GM23338 (cell line): Measurements from ENCODE around the gene NDUFB8. TPM values are rescaled to one million over a fixed set of nuclear protein-coding genes. Genes with fewer than 3 reads are reported as not detected.

Source experiments
- ATAC-seq: fragments of 200-7000 bp; cut with Tn5 transposase; 3 replicates; pipeline ENCODE4 v1.9.1; 2020
- DNase-seq: peaks from one replicate; pipeline ENCODE4 v3.0.0-alpha.2; 2015; ENCODE audit warnings: low spot score
- H2AFZ ChIP-seq: fragments of 200-600 bp; sonication (generic); 2 replicates; pipeline ENCODE4 v1.8.0; 2016; ENCODE audit warnings: antibody characterized with exemption, mild to moderate bottlenecking, moderate library complexity
- H3F3A ChIP-seq: fragments of 200-600 bp; sonication (generic); replicated peaks from 2 replicates; pipeline ENCODE4 v1.8.0; 2017; ENCODE audit warnings: antibody characterized with exemption, mixed run types, low read depth
- H3K27ac ChIP-seq: fragments of 200-600 bp; sonication (generic); 2 replicates; pipeline ENCODE4 v1.6.1; 2016; ENCODE audit warnings: low read depth
- H3K27me3 ChIP-seq: fragments of 200-600 bp; sonication (generic); 2 replicates; pipeline ENCODE4 v1.8.0; 2016; ENCODE audit warnings: mild to moderate bottlenecking, mixed run types, moderate library complexity; ENCODE audit not compliant: insufficient read depth
- H3K36me3 ChIP-seq: fragments of 200-600 bp; sonication (generic); 2 replicates; pipeline ENCODE4 v1.8.0; 2016; ENCODE audit warnings: mild to moderate bottlenecking; ENCODE audit not compliant: insufficient read depth
- H3K4me1 ChIP-seq: fragments of 200-600 bp; sonication (generic); 2 replicates; pipeline ENCODE4 v1.8.0; 2016; ENCODE audit warnings: mild to moderate bottlenecking, moderate library complexity; ENCODE audit not compliant: insufficient read depth
- H3K4me2 ChIP-seq: fragments of 200-600 bp; sonication (generic); 2 replicates; pipeline ENCODE4 v1.7.1; 2017; ENCODE audit warnings: mixed run types
- H3K4me3 ChIP-seq: fragments of 200-600 bp; sonication (generic); 2 replicates; pipeline ENCODE4 v1.6.1; 2016; ENCODE audit warnings: mixed run types
- H3K79me2 ChIP-seq: fragments of 200-600 bp; sonication (generic); replicated peaks from 2 replicates; pipeline ENCODE4 v1.8.0; 2017; ENCODE audit warnings: mild to moderate bottlenecking; ENCODE audit not compliant: insufficient read depth
- H3K9me2 ChIP-seq: fragments of 200-600 bp; sonication (generic); 2 replicates; pipeline ENCODE4 v1.8.0; 2017; ENCODE audit not compliant: insufficient read depth
- H4K20me1 ChIP-seq: fragments of 200-600 bp; sonication (generic); replicated peaks from 2 replicates; pipeline ENCODE4 v1.8.0; 2017; ENCODE audit warnings: mild to moderate bottlenecking; ENCODE audit not compliant: insufficient read depth
- H3K27ac Mint-ChIP-seq: 2 replicates; pipeline ENCODE4 v1.8.0; 2020; ENCODE audit warnings: inconsistent platforms, mild to moderate bottlenecking, moderate library complexity, mixed read lengths
- H3K27me3 Mint-ChIP-seq: 3 replicates; pipeline ENCODE4 v1.8.0; 2022; ENCODE audit warnings: low read depth, mild to moderate bottlenecking, moderate library complexity, mixed read lengths, inconsistent platforms; ENCODE audit not compliant: insufficient read depth, poor library complexity
- H3K36me3 Mint-ChIP-seq: 3 replicates; pipeline ENCODE4 v1.8.0; 2021; ENCODE audit warnings: low read depth, mild to moderate bottlenecking, inconsistent platforms, moderate library complexity, mixed read lengths
- H3K4me1 Mint-ChIP-seq: 3 replicates; pipeline ENCODE4 v1.8.0; 2020; ENCODE audit warnings: mild to moderate bottlenecking, inconsistent platforms, mixed read lengths
- H3K4me3 Mint-ChIP-seq: 3 replicates; pipeline ENCODE4 v1.8.0; 2021; ENCODE audit warnings: moderate library complexity, mild to moderate bottlenecking, inconsistent platforms, mixed read lengths
- H3K9me3 Mint-ChIP-seq: 3 replicates; pipeline ENCODE4 v1.8.0; 2020; ENCODE audit warnings: moderate library complexity, mild to moderate bottlenecking, inconsistent platforms, mixed read lengths
- CREB1 ChIP-seq: fragments of 250-450 bp; sonication (Bioruptor Pico); IDR thresholded peaks from 2 replicates; pipeline ENCODE4 v1.5.0; 2020; ENCODE audit warnings: low read depth, mild to moderate bottlenecking, moderate library complexity
- CTCF ChIP-seq, 2 experiments: fragments of 200-600 bp in 1 of 2; sonication (generic) in 1 of 2; conservative IDR thresholded peaks; 2 replicates each; pipeline versions ENCODE4 v1.5.1 to v1.6.1; 2016 to 2017; ENCODE audit warnings: antibody characterized with exemption in 2 of 2, low read depth in 2 of 2, mild to moderate bottlenecking in 2 of 2, moderate library complexity in 1 of 2
- EZH2phosphoT487 ChIP-seq: fragments of 200-600 bp; sonication (generic); IDR thresholded peaks from one replicate; pipeline ENCODE4 v1.8.1; 2018; ENCODE audit warnings: antibody characterized with exemption; ENCODE audit not compliant: unreplicated experiment
- POLR2AphosphoS5 ChIP-seq: IDR thresholded peaks from 2 replicates; pipeline ENCODE4 v1.6.1; 2016; ENCODE audit warnings: antibody characterized with exemption, low read depth
- REST ChIP-seq: IDR thresholded peaks from one replicate; pipeline ENCODE4 v1.6.1; 2018; ENCODE audit warnings: antibody characterized with exemption; ENCODE audit not compliant: unreplicated experiment
- STAT1 ChIP-seq: IDR thresholded peaks from one replicate; pipeline ENCODE4 v1.6.1; 2016; ENCODE audit warnings: antibody characterized with exemption; ENCODE audit not compliant: unreplicated experiment
- ZNF114 ChIP-seq: fragments of 250-450 bp; sonication (Bioruptor Pico); IDR thresholded peaks from 2 replicates; pipeline ENCODE4 v1.5.0; 2020; ENCODE audit warnings: mild to moderate bottlenecking, moderate library complexity
- polyA plus RNA-seq: library from polyadenylated mRNA; unstranded; fragments of >200 nt; fragmentation: Nextera tagmentation; extraction: Ambion mirVana; gene quantifications from 2 replicates; pipeline ENCODE4 v1.2.1, GENCODE V29; 2016
- total RNA-seq: library from RNA; depleted of rRNA; stranded (reverse); fragments of >200 nt; shearing (Covaris generic); gene quantifications from 2 replicates; pipeline ENCODE4 v1.2.3, GENCODE V29; 2014

NDUFB8 gene
- total and polyA plus RNA-seq, 2 experiments from 2014 or later, result 131 to 464 TPM

GRCh38 chr10:100516847-100517246, 12.8 kb downstream of the NDUFB8 start:
- no peaks in the 10 kb centered on the region for H3K9me3 Mint-ChIP-seq
- Histone ChIP-seq H4K20me1 (no peaks in the 10 kb centered on the region; the same call in 1 of the 2 replicates), H3K9me2 (no peaks in the 10 kb centered on the region), H3K4me2 (no peak overlapping the region), H3K27me3 (peaks cover 22% of the 10 kb centered on the region), H3K36me3 (no peaks in the 10 kb centered on the region), H3K4me3 (no peak overlapping the region), H3K79me2 (no peaks in the 10 kb centered on the region), H3K27ac (no peak overlapping the region), H2AFZ (no peak overlapping the region), H3K4me1 (peaks cover 5% of the 10 kb centered on the region; the same call in 1 of the 2 replicates), H3F3A (0 out of 2 replicates have a peak, but pooled peaks cover 4% of the 10 kb centered on the region)
- DNase-seq (peak; percentile 64), ATAC-seq (peak; percentile 15)
- H3K4me1 Mint-ChIP-seq, result no peaks in the 10 kb centered on the region; the same call in 2 of the 3 replicates
- TF ChIP-seq POLR2AphosphoS5, result no peak
- TF ChIP-seq CREB1 (CRISPR knock-in tag), result no peak
- no peak for TF ChIP-seq REST
- TF ChIP-seq CTCF (conservative IDR thresholded peaks at IDR 0.05; ENCODE audit: low read depth in 2 of 2), result peak; percentile 47 to 59
- no peak overlapping the region for H3K27ac Mint-ChIP-seq
- H3K4me3 Mint-ChIP-seq, result no peak overlapping the region
- peaks cover 21% of the 10 kb centered on the region for H3K27me3 Mint-ChIP-seq
- no peaks in the 10 kb centered on the region for H3K36me3 Mint-ChIP-seq

GRCh38 chr10:100515612-100516011, 14.1 kb downstream of the NDUFB8 start:
- no peak overlapping the region for H3K4me3 ChIP-seq
- no peaks in the 10 kb centered on the region; the same call in 2 of the 3 replicates for H3K4me1 Mint-ChIP-seq
- no peaks in the 10 kb centered on the region for H3K9me3 Mint-ChIP-seq
- H3K27ac Mint-ChIP-seq, result no peak overlapping the region
- no peak overlapping the region for H3K4me2 ChIP-seq
- H3K27me3 ChIP-seq, result peaks cover 14% of the 10 kb centered on the region
- no peaks in the 10 kb centered on the region for H3K79me2 ChIP-seq
- H3K4me3 Mint-ChIP-seq, result no peak overlapping the region
- peaks cover 21% of the 10 kb centered on the region for H3K27me3 Mint-ChIP-seq
- no peaks in the 10 kb centered on the region; the same call in 1 of the 2 replicates for H4K20me1 ChIP-seq
- DNase-seq, result no peak
- no peak for ATAC-seq
- no peaks in the 10 kb centered on the region for H3K9me2 ChIP-seq
- H3K36me3 Mint-ChIP-seq, result no peaks in the 10 kb centered on the region
- H3K36me3 ChIP-seq, result no peaks in the 10 kb centered on the region
- H2AFZ ChIP-seq, result no peak overlapping the region
- peaks cover 5% of the 10 kb centered on the region; the same call in 1 of the 2 replicates for H3K4me1 ChIP-seq
- H3K27ac ChIP-seq, result no peak overlapping the region
- H3F3A ChIP-seq, result no peaks in the 10 kb centered on the region
- no peak for TF ChIP-seq STAT1
- TF ChIP-seq POLR2AphosphoS5, result no peak
- TF ChIP-seq REST, result no peak
- no peak for TF ChIP-seq EZH2phosphoT487
- TF ChIP-seq ZNF114, result no peak
